Measurements from ENCODE around the gene THEMIS2.
A peak's percentile ranks its signal among the peaks of the same experiment; 100 is the strongest.
"Not testable (repeated sequence)": the region's sequence is repeated elsewhere in the genome, so short reads cannot be mapped to it uniquely, and the experiment has no call there.

Gene THEMIS2
- 3.8 to 140 (median 19.3) reads per million in 9 experiments for total RNA-seq

GRCh38 chr1:27872059-27872801, at the start of gene THEMIS2:
Gene THEMIS2, plus strand, starts transcription at chr1:27872544. Its CDS starts 28 bp downstream, at chr1:27872572.
- peak within 1 kb of the TSS; percentile 87 to 96 for H3K4me3 Mint-ChIP-seq
- H3K27ac Mint-ChIP-seq = peak within 1 kb of the TSS; percentile 59 to 94
- no peaks in the 10 kb centered on the region for H3K27me3 Mint-ChIP-seq
- ATAC-seq (replicated peaks) (peak; percentile 75), DNase-seq (peak; percentile 57 to 66 (median 62))
- peaks cover 31 to 45% of the 10 kb centered on the region in 2 donors for H3K4me1 Mint-ChIP-seq (ENCODE audit: low read depth in 2 of 2)
- H3K36me3 Mint-ChIP-seq (ENCODE audit: insufficient read depth) = peaks cover under 1% of the 10 kb centered on the region
- no peaks in the 10 kb centered on the region for H3K9me3 Mint-ChIP-seq

- DNase-seq = no peak
- H3K36me3 Mint-ChIP-seq (ENCODE audit: insufficient read depth) = peaks cover 12% of the 10 kb centered on the region
- H3K27ac Mint-ChIP-seq = no peak overlapping the region
- no peak overlapping the region for H3K4me3 Mint-ChIP-seq
- ATAC-seq (replicated peaks) = no peak
- H3K9me3 Mint-ChIP-seq = no peaks in the 10 kb centered on the region
- H3K27me3 Mint-ChIP-seq = no peaks in the 10 kb centered on the region
- no peaks in the 10 kb centered on the region for H3K4me1 Mint-ChIP-seq (ENCODE audit: low read depth in 2 of 2)
Observed at GRCh38 chr1:27823784-27824183, 48.6 kb upstream of the THEMIS2 start.

- Mint-ChIP-seq H3K4me3 (no peak overlapping the region), H3K27ac (no peak overlapping the region), H3K9me3 (no peaks in the 10 kb centered on the region), H3K4me1 (ENCODE audit: low read depth in 2 of 2) (no peaks in the 10 kb centered on the region), H3K36me3 (ENCODE audit: insufficient read depth) (peaks cover 5% of the 10 kb centered on the region), H3K27me3 (no peaks in the 10 kb centered on the region)
- no peak for DNase-seq
- ATAC-seq (replicated peaks) = no peak
Observed at GRCh38 chr1:27824411-27824810, 47.9 kb upstream of the THEMIS2 start.

- not testable (repeated sequence) for DNase-seq; H3K9me3 Mint-ChIP-seq; H3K27me3 Mint-ChIP-seq; ATAC-seq (replicated peaks)
- Mint-ChIP-seq H3K36me3 (ENCODE audit: insufficient read depth) (peaks cover 25% of the 10 kb centered on the region), H3K4me3 (peak overlapping the region; percentile 97), H3K27ac (peak overlapping the region; percentile 20 to 98), H3K4me1 (ENCODE audit: low read depth in 2 of 2) (peaks cover 15 to 16% of the 10 kb centered on the region in 2 donors)
Observed at GRCh38 chr1:27829339-27829960, 42.9 kb upstream of the THEMIS2 start.

GRCh38 chr1:27830621-27831440, 41.5 kb upstream of the THEMIS2 start, which contains the start of gene PPP1R8:
Gene PPP1R8, plus strand, starts transcription at chr1:27830782. Its CDS starts 54 bp downstream, at chr1:27830836.
- peak; percentile 98 for ATAC-seq (replicated peaks)
- Mint-ChIP-seq H3K36me3 (ENCODE audit: insufficient read depth) (peaks cover 25% of the 10 kb centered on the region), H3K4me3 (peak within 1 kb of the TSS; percentile 97)

GRCh38 chr1:27831568-27832410, 40.6 kb upstream of the THEMIS2 start:
- Mint-ChIP-seq H3K4me3 (peak overlapping the region; percentile 97), H3K27me3 (no peaks in the 10 kb centered on the region), H3K27ac (peak overlapping the region; percentile 97 to 98), H3K4me1 (ENCODE audit: low read depth in 2 of 2) (peaks cover 15 to 25% of the 10 kb centered on the region in 2 donors), H3K36me3 (ENCODE audit: insufficient read depth) (peaks cover 28% of the 10 kb centered on the region), H3K9me3 (no peaks in the 10 kb centered on the region)
- DNase-seq (no peak), ATAC-seq (replicated peaks) (no peak)

More at GRCh38 chr1:27830621-27831440, 41.5 kb upstream of the THEMIS2 start, which contains the start of gene PPP1R8:
- H3K9me3 Mint-ChIP-seq = no peaks in the 10 kb centered on the region
- H3K27ac Mint-ChIP-seq = peak within 1 kb of the TSS; percentile 97 to 98
- DNase-seq = peak; percentile 76 to 78 (median 77)
- H3K4me1 Mint-ChIP-seq (ENCODE audit: low read depth in 2 of 2) = peaks cover 15 to 23% of the 10 kb centered on the region in 2 donors
- H3K27me3 Mint-ChIP-seq = no peaks in the 10 kb centered on the region

GRCh38 chr1:27832762-27833161, 39.6 kb upstream of the THEMIS2 start:
- Mint-ChIP-seq H3K27me3 (no peaks in the 10 kb centered on the region), H3K4me3 (peak overlapping the region in 1 of 2 donors; percentile 19), H3K4me1 (ENCODE audit: low read depth in 2 of 2) (peaks cover 15 to 25% of the 10 kb centered on the region in 2 donors), H3K36me3 (ENCODE audit: insufficient read depth) (peaks cover 34% of the 10 kb centered on the region), H3K9me3 (no peaks in the 10 kb centered on the region), H3K27ac (no peak overlapping the region)
- ATAC-seq (replicated peaks) = no peak
- DNase-seq = no peak

- DNase-seq (no peak), ATAC-seq (replicated peaks) (no peak)
- H3K27ac Mint-ChIP-seq = no peak overlapping the region
- H3K9me3 Mint-ChIP-seq = no peaks in the 10 kb centered on the region
- peaks cover 38% of the 10 kb centered on the region for H3K36me3 Mint-ChIP-seq (ENCODE audit: insufficient read depth)
- H3K4me3 Mint-ChIP-seq = no peak overlapping the region
- no peaks in the 10 kb centered on the region for H3K27me3 Mint-ChIP-seq
- peaks cover 15 to 25% of the 10 kb centered on the region in 2 donors for H3K4me1 Mint-ChIP-seq (ENCODE audit: low read depth in 2 of 2)
Observed at GRCh38 chr1:27833470-27833869, 38.9 kb upstream of the THEMIS2 start.

- peaks cover 47% of the 10 kb centered on the region for H3K36me3 Mint-ChIP-seq (ENCODE audit: insufficient read depth)
- H3K27me3 Mint-ChIP-seq = no peaks in the 10 kb centered on the region
- peaks cover 16 to 25% of the 10 kb centered on the region in 2 donors for H3K4me1 Mint-ChIP-seq (ENCODE audit: low read depth in 2 of 2)
- no peak overlapping the region for H3K27ac Mint-ChIP-seq
- no peaks in the 10 kb centered on the region for H3K9me3 Mint-ChIP-seq
- ATAC-seq (replicated peaks) (no peak), DNase-seq (no peak)
- no peak overlapping the region for H3K4me3 Mint-ChIP-seq
Observed at GRCh38 chr1:27835046-27835445, 37.3 kb upstream of the THEMIS2 start.

GRCh38 chr1:27835501-27835900, 36.8 kb upstream of the THEMIS2 start:
- Mint-ChIP-seq H3K27me3 (no peaks in the 10 kb centered on the region), H3K36me3 (ENCODE audit: insufficient read depth) (peaks cover 49% of the 10 kb centered on the region), H3K9me3 (no peaks in the 10 kb centered on the region), H3K4me3 (no peak overlapping the region), H3K4me1 (ENCODE audit: low read depth in 2 of 2) (peaks cover 16 to 25% of the 10 kb centered on the region in 2 donors), H3K27ac (peak overlapping the region in 1 of 2 donors; percentile 33)
- no peak for ATAC-seq (replicated peaks)
- DNase-seq = no peak

GRCh38 chr1:27849951-27850350, 22.4 kb upstream of the THEMIS2 start:
- peaks cover 56% of the 10 kb centered on the region for H3K36me3 Mint-ChIP-seq (ENCODE audit: insufficient read depth)
- ATAC-seq (replicated peaks) = no peak
- peak overlapping the region; percentile 16 to 33 for H3K27ac Mint-ChIP-seq
- H3K27me3 Mint-ChIP-seq = no peaks in the 10 kb centered on the region
- no peaks in the 10 kb centered on the region for H3K4me1 Mint-ChIP-seq (ENCODE audit: low read depth in 2 of 2)
- H3K9me3 Mint-ChIP-seq = no peaks in the 10 kb centered on the region
- no peak overlapping the region for H3K4me3 Mint-ChIP-seq
- DNase-seq = no peak

GRCh38 chr1:27855085-27855484, 17.3 kb upstream of the THEMIS2 start:
- no peak overlapping the region for H3K27ac Mint-ChIP-seq
- H3K9me3 Mint-ChIP-seq = no peaks in the 10 kb centered on the region
- DNase-seq (no peak), ATAC-seq (replicated peaks) (no peak)
- peaks cover 9 to 13% of the 10 kb centered on the region in 2 donors for H3K4me1 Mint-ChIP-seq (ENCODE audit: low read depth in 2 of 2)
- no peak overlapping the region for H3K4me3 Mint-ChIP-seq
- peaks cover 10% of the 10 kb centered on the region for H3K36me3 Mint-ChIP-seq (ENCODE audit: insufficient read depth)
- H3K27me3 Mint-ChIP-seq = no peaks in the 10 kb centered on the region

Measured in effector memory CD8-positive, alpha-beta T cell (primary cell).